PC-9 (cell line): ENCODE measurements around the gene MBD2.

ENCODE experiments used
- CTCF ChIP-seq: fragments of 200-600 bp; sonication (generic); conservative IDR thresholded peaks from 2 replicates; pipeline ENCODE4 v1.6.1; 2017; ENCODE audit warnings: mixed run types, antibody characterized with exemption, mild to moderate bottlenecking, moderate library complexity
- EZH2 ChIP-seq: fragments of 200-600 bp; sonication (generic); IDR thresholded peaks from 2 replicates; pipeline ENCODE4 v1.8.0; 2017; ENCODE audit warnings: antibody characterized with exemption, low read depth

- TF ChIP-seq CTCF (no peak), EZH2 (no peak)
Measured at GRCh38 chr18:54233747-54234146, 9.3 kb upstream of the MBD2 start.
